Measurements from ENCODE around the gene THOC1.
"Not testable (repeated sequence)": the region's sequence is repeated elsewhere in the genome, so short reads cannot be mapped to it uniquely, and the experiment has no call there.

The THOC1 gene, protein sequence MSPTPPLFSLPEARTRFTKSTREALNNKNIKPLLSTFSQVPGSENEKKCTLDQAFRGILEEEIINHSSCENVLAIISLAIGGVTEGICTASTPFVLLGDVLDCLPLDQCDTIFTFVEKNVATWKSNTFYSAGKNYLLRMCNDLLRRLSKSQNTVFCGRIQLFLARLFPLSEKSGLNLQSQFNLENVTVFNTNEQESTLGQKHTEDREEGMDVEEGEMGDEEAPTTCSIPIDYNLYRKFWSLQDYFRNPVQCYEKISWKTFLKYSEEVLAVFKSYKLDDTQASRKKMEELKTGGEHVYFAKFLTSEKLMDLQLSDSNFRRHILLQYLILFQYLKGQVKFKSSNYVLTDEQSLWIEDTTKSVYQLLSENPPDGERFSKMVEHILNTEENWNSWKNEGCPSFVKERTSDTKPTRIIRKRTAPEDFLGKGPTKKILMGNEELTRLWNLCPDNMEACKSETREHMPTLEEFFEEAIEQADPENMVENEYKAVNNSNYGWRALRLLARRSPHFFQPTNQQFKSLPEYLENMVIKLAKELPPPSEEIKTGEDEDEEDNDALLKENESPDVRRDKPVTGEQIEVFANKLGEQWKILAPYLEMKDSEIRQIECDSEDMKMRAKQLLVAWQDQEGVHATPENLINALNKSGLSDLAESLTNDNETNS

GRCh38 chr18:267688-268552 lies at the start of gene THOC1:
Gene THOC1, minus strand, starts transcription at chr18:268047. Its CDS starts 28 bp downstream, at chr18:268019.
- Histone ChIP-seq H3K4me3 (ENCODE audit: low read length in 2 of 2) (peak within 1 kb of the TSS; percentile 90 to 95), H3K9ac (ENCODE audit: low read length in 2 of 2) (peak within 1 kb of the TSS; percentile 96 to 98), H3K27ac (ENCODE audit: low read length) (peak within 1 kb of the TSS; percentile 85), H3K9me3 (ENCODE audit: control insufficient read depth in 2 of 2, low read length in 2 of 2) (no peaks in the 10 kb centered on the region), H3K27me3 (ENCODE audit: control insufficient read depth in 1 of 2, insufficient read depth in 2 of 2, low read length in 2 of 2) (no peaks in the 10 kb centered on the region), H3K4me1 (ENCODE audit: control insufficient read depth, insufficient read depth, low read length) (peaks cover 7% of the 10 kb centered on the region), H3K36me3 (ENCODE audit: control insufficient read depth in 2 of 2, insufficient read depth in 2 of 2, low read length in 2 of 2) (peaks cover 3 to 13% of the 10 kb centered on the region in 2 donors)

DNA sequence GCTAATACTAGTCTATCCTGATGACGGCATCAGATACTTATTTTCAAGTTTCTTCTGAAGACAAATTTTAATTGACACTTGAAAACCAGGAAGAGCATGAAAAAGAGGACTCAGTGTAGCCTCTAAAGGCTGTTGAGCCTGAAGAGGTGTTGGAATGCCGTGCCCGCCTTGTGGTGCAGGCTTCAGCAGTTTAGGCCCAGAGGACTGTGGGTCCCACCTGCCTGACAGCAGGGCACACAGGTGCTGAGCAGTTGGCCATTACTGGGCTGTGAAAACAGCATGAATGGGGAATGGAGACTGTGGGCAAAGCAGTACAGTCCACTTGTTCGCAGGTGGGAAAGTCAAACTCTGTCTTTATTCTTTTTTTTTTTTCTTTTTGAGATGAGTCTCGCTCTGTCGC lies 49.8 kb upstream of the THOC1 start:
- H3K4me3 ChIP-seq (ENCODE audit: low read length in 2 of 2): no peak overlapping the region
- peaks cover 2% of the 10 kb centered on the region for H3K4me1 ChIP-seq (ENCODE audit: control insufficient read depth, insufficient read depth, low read length)
- no peak overlapping the region for H3K9ac ChIP-seq (ENCODE audit: low read length in 2 of 2)
- no peaks in the 10 kb centered on the region for H3K27me3 ChIP-seq (ENCODE audit: control insufficient read depth in 1 of 2, insufficient read depth in 2 of 2, low read length in 2 of 2)
- H3K27ac ChIP-seq (ENCODE audit: low read length): no peak overlapping the region
- no peaks in the 10 kb centered on the region for H3K9me3 ChIP-seq (ENCODE audit: control insufficient read depth in 2 of 2, low read length in 2 of 2)
- no peaks in the 10 kb centered on the region for H3K36me3 ChIP-seq (ENCODE audit: control insufficient read depth in 2 of 2, insufficient read depth in 2 of 2, low read length in 2 of 2)

GRCh38 chr18:316393-316792 lies 48.5 kb upstream of the THOC1 start:
- Histone ChIP-seq H3K9me3 (ENCODE audit: control insufficient read depth in 2 of 2, low read length in 2 of 2) (no peaks in the 10 kb centered on the region), H3K4me3 (ENCODE audit: low read length in 2 of 2) (no peak overlapping the region), H3K27me3 (ENCODE audit: control insufficient read depth in 1 of 2, insufficient read depth in 2 of 2, low read length in 2 of 2) (no peaks in the 10 kb centered on the region), H3K27ac (ENCODE audit: low read length) (no peak overlapping the region), H3K36me3 (ENCODE audit: control insufficient read depth in 2 of 2, insufficient read depth in 2 of 2, low read length in 2 of 2) (no peaks in the 10 kb centered on the region), H3K4me1 (ENCODE audit: control insufficient read depth, insufficient read depth, low read length) (no peaks in the 10 kb centered on the region), H3K9ac (ENCODE audit: low read length in 2 of 2) (no peak overlapping the region)

DNA sequence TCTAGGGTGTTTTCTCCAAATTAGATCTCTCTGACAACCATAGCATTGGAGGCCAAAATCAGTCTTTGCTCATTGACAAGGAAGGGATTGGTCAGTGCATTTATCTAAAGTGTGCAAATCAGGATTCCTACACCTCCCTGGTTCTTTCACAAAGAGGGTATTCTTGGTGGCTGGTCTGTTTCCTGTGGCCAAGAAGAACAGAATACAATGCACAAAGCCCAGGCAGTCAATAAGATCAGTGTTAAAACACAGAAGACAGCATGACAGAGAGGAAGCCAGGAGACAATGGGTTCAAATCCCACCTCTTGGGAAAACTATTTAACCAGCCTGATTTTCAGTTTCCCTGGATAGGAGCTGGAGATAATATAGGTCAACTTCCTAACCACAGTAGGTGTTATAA lies 46.1 kb upstream of the THOC1 start:
- no peak overlapping the region for H3K9ac ChIP-seq (ENCODE audit: low read length in 2 of 2)
- no peaks in the 10 kb centered on the region for H3K36me3 ChIP-seq (ENCODE audit: control insufficient read depth in 2 of 2, insufficient read depth in 2 of 2, low read length in 2 of 2)
- H3K27me3 ChIP-seq (ENCODE audit: control insufficient read depth in 1 of 2, insufficient read depth in 2 of 2, low read length in 2 of 2): no peaks in the 10 kb centered on the region
- no peaks in the 10 kb centered on the region for H3K4me1 ChIP-seq (ENCODE audit: control insufficient read depth, insufficient read depth, low read length)
- no peak overlapping the region for H3K27ac ChIP-seq (ENCODE audit: low read length)
- H3K4me3 ChIP-seq (ENCODE audit: low read length in 2 of 2): no peak overlapping the region
- no peaks in the 10 kb centered on the region for H3K9me3 ChIP-seq (ENCODE audit: control insufficient read depth in 2 of 2, low read length in 2 of 2)

DNA sequence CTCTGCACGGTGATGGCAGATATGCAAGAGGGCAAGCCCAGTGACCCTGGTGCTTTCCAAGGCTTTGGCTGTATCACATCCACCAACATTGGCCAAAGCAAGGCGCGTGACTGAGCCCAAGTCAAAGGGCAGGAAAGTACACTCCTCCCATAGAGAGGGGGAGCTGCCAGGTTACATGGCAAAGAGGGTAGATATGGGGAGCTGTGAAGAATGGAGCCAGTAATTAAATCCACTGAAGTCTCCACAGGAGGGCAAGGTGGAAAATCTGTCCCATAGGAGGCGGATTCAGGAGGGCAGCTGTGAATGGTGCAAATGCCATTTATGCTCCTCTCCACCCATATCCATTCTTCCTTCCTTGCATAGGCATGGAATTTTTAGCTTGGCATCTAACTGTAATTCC lies 44.6 kb upstream of the THOC1 start:
- Histone ChIP-seq H3K4me3 (ENCODE audit: low read length in 2 of 2) (no peak overlapping the region), H3K36me3 (ENCODE audit: control insufficient read depth in 2 of 2, insufficient read depth in 2 of 2, low read length in 2 of 2) (no peaks in the 10 kb centered on the region), H3K27ac (ENCODE audit: low read length) (no peak overlapping the region), H3K27me3 (ENCODE audit: control insufficient read depth in 1 of 2, insufficient read depth in 2 of 2, low read length in 2 of 2) (no peaks in the 10 kb centered on the region), H3K4me1 (ENCODE audit: control insufficient read depth, insufficient read depth, low read length) (no peaks in the 10 kb centered on the region), H3K9ac (ENCODE audit: low read length in 2 of 2) (no peak overlapping the region), H3K9me3 (ENCODE audit: control insufficient read depth in 2 of 2, low read length in 2 of 2) (no peaks in the 10 kb centered on the region)

DNA sequence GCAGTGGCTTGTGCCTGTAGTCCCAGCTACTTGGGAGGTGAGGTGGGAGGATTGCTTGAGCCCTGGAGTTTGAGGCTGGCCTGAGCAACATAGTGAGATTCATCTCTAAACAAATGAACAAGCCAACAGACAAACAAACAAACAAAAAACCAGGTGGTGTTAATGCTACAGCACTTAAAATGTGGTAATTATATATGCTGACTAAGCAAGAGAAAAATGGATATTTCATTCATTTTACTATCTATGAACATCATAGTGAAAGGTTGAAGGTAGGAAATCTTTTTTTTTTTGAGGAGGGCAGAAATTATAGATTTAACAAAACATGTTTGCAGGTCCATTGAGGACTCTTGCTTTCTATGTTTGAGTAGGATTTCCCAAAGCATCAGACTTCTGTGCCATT lies 42.2 kb upstream of the THOC1 start:
- Histone ChIP-seq H3K4me1 (ENCODE audit: control insufficient read depth, insufficient read depth, low read length) (no peaks in the 10 kb centered on the region), H3K4me3 (ENCODE audit: low read length in 2 of 2) (no peak overlapping the region), H3K9me3 (ENCODE audit: control insufficient read depth in 2 of 2, low read length in 2 of 2) (no peaks in the 10 kb centered on the region), H3K27me3 (ENCODE audit: control insufficient read depth in 1 of 2, insufficient read depth in 2 of 2, low read length in 2 of 2) (no peaks in the 10 kb centered on the region), H3K27ac (ENCODE audit: low read length) (no peak overlapping the region), H3K36me3 (ENCODE audit: control insufficient read depth in 2 of 2, insufficient read depth in 2 of 2, low read length in 2 of 2) (no peaks in the 10 kb centered on the region), H3K9ac (ENCODE audit: low read length in 2 of 2) (no peak overlapping the region)

DNA sequence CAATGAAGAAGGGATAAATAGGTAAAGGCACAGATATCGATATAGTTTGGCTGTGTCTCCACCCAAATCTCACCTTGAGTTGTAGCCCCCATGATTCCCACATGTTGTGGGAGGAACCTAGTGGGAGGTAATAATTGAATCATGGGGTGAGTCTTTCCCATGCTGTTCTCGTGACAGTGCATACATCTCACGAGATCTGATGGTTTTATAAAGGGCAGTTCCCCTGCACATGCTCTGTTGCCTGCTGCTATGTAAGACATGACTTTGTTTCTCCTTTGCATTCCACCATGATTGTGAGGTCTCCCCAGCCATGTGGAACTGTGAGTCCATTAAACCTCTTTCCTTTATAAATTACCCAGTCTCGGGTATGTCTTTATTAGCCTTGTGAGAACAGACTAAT lies 40.2 kb upstream of the THOC1 start:
- not testable (repeated sequence) for H3K9me3 ChIP-seq (ENCODE audit: control insufficient read depth in 2 of 2, low read length in 2 of 2); H3K27ac ChIP-seq (ENCODE audit: low read length); H3K36me3 ChIP-seq (ENCODE audit: control insufficient read depth in 2 of 2, insufficient read depth in 2 of 2, low read length in 2 of 2); H3K9ac ChIP-seq (ENCODE audit: low read length in 2 of 2); H3K4me1 ChIP-seq (ENCODE audit: control insufficient read depth, insufficient read depth, low read length); H3K27me3 ChIP-seq (ENCODE audit: control insufficient read depth in 1 of 2, insufficient read depth in 2 of 2, low read length in 2 of 2); H3K4me3 ChIP-seq (ENCODE audit: low read length in 2 of 2)

DNA sequence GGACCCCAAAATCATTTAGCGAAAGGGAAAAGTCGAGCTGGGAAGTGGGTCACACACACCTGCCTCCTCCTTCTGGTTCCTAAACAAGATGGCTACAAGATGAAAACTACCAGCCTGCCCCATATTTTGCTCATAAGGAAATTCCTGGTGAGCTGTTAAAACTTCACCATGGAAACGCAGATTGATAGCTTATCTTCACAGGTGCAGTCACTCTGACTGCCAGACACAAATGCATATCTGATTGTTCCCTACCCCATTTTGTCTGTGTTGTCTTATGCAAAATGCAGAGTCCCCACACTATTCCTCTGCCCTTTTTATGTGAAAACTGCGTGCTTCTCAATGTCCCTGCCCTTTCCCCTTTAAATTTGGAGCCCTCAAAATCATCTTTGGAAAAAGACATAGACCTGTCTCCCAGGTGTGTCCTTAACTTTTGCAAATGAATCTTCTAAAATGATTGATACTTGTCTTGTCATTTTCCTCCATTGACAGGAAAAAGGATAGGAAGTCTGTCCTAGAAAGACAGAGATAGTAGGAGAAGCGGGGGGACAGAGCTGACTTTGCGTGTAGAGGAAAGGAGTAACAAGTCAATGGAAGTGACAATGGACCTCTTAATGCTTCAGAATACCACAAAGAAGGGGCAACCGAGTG lies 38.9 kb upstream of the THOC1 start:
- no peaks in the 10 kb centered on the region for H3K4me1 ChIP-seq (ENCODE audit: control insufficient read depth, insufficient read depth, low read length)
- H3K36me3 ChIP-seq (ENCODE audit: control insufficient read depth in 2 of 2, insufficient read depth in 2 of 2, low read length in 2 of 2): no peaks in the 10 kb centered on the region
- no peak overlapping the region for H3K9ac ChIP-seq (ENCODE audit: low read length in 2 of 2)
- H3K4me3 ChIP-seq (ENCODE audit: low read length in 2 of 2): no peak overlapping the region
- H3K27ac ChIP-seq (ENCODE audit: low read length): no peak overlapping the region
- no peaks in the 10 kb centered on the region for H3K9me3 ChIP-seq (ENCODE audit: control insufficient read depth in 2 of 2, low read length in 2 of 2)
- H3K27me3 ChIP-seq (ENCODE audit: control insufficient read depth in 1 of 2, insufficient read depth in 2 of 2, low read length in 2 of 2): no peaks in the 10 kb centered on the region

DNA sequence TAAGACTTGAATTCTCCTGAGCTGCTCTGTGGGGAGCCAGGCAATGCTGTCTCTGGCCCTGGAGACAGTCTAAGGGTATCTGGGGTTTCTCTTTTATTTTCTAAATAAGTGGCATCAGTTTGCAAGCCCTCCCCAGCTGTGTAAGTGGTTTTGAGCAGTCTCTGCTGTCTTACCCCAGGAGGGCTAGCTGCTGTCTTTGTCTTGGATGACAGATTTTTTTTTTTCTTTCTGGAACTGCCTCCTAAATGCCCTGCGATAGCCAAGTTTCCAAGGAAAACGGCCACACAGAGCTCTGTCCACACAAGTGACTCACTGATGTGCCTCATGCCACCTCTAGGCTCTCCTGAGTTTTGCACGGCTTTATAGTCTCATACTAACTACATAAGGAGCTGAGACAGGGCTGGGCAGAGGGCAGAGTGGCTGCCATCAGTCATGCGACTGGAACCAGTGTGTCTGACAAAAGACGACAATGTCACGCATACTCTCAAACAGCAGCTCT lies 37.2 kb upstream of the THOC1 start:
- Histone ChIP-seq H3K9me3 (ENCODE audit: control insufficient read depth in 2 of 2, low read length in 2 of 2) (no peaks in the 10 kb centered on the region), H3K27ac (ENCODE audit: low read length) (no peak overlapping the region), H3K9ac (ENCODE audit: low read length in 2 of 2) (no peak overlapping the region)

GRCh38 chr18:303607-304006 lies 35.8 kb upstream of the THOC1 start:
- Histone ChIP-seq H3K9ac (ENCODE audit: low read length in 2 of 2) (no peak overlapping the region), H3K27ac (ENCODE audit: low read length) (no peak overlapping the region), H3K4me3 (ENCODE audit: low read length in 2 of 2) (no peak overlapping the region), H3K4me1 (ENCODE audit: control insufficient read depth, insufficient read depth, low read length) (no peaks in the 10 kb centered on the region), H3K27me3 (ENCODE audit: control insufficient read depth in 1 of 2, insufficient read depth in 2 of 2, low read length in 2 of 2) (no peaks in the 10 kb centered on the region), H3K9me3 (ENCODE audit: control insufficient read depth in 2 of 2, low read length in 2 of 2) (no peaks in the 10 kb centered on the region), H3K36me3 (ENCODE audit: control insufficient read depth in 2 of 2, insufficient read depth in 2 of 2, low read length in 2 of 2) (no peaks in the 10 kb centered on the region)

More for the DNA sequence above, 37.2 kb upstream of the THOC1 start:
- Histone ChIP-seq H3K4me1 (ENCODE audit: control insufficient read depth, insufficient read depth, low read length) (no peaks in the 10 kb centered on the region), H3K4me3 (ENCODE audit: low read length in 2 of 2) (no peak overlapping the region), H3K27me3 (ENCODE audit: control insufficient read depth in 1 of 2, insufficient read depth in 2 of 2, low read length in 2 of 2) (no peaks in the 10 kb centered on the region), H3K36me3 (ENCODE audit: control insufficient read depth in 2 of 2, insufficient read depth in 2 of 2, low read length in 2 of 2) (no peaks in the 10 kb centered on the region)

Measured in stomach smooth muscle (tissue), 2 donors.